Measurements from ENCODE around the gene SMAD5. TPM values are rescaled to one million over a fixed set of nuclear protein-coding genes. Genes with fewer than 3 reads are reported as not detected.

SMAD5 gene
- total RNA-seq, 1 experiment from 2014 or later = 69.3 TPM

- H3K18ac ChIP-seq (ENCODE audit: insufficient read length, low read depth, low read length) = no peak overlapping the region
- no peak overlapping the region for H2BK120ac ChIP-seq (ENCODE audit: low read depth, low read length, poor library complexity, severe bottlenecking)
- no peaks in the 10 kb centered on the region for H4K20me1 ChIP-seq (ENCODE audit: control insufficient read depth, insufficient read depth, insufficient read length)
- H3K79me1 ChIP-seq (ENCODE audit: insufficient read depth, low read depth, low read length, poor library complexity, severe bottlenecking) = no peaks in the 10 kb centered on the region
- no CpG with 5 or more reads among the region's 7 CpGs for WGBS (ENCODE audit: extremely low coverage, insufficient read length, low lambda C conversion rate)
- Mint-ChIP-seq H3K27me3 (ENCODE audit: low read depth) (peaks cover 93% of the 10 kb centered on the region), H3K4me1 (peaks cover 28 to 31% of the 10 kb centered on the region in 2 experiments), H3K4me3 (no peak overlapping the region), H3K36me3 (ENCODE audit: insufficient read depth in 1 of 3, low read depth in 3 of 3) (peaks cover 5 to 12% (median 6%) of the 10 kb centered on the region in 3 experiments; a peak in 5 of 7 replicates), H3K27ac (no peak overlapping the region), H3K9me3 (peaks cover 4 to 9% of the 10 kb centered on the region in 2 experiments; a peak in 4 of 5 replicates)
- no peak overlapping the region for H3K4me2 ChIP-seq (ENCODE audit: insufficient read depth, insufficient read length, low read length)
- no peak overlapping the region for H3K9ac ChIP-seq (ENCODE audit: extremely low read depth, insufficient read length, low read length)
- no peak overlapping the region for H3T11ph ChIP-seq (ENCODE audit: low read length)
- no peak overlapping the region for H3K56ac ChIP-seq (ENCODE audit: insufficient read length, low read depth, low read length)
- DNase-seq = no peak
- no peak overlapping the region; the same call in 1 of the 2 replicates for H3K14ac ChIP-seq (ENCODE audit: insufficient read depth, low read length)
- H3K4ac ChIP-seq (ENCODE audit: low read depth, low read length) = no peak overlapping the region
- no peak overlapping the region for H2BK15ac ChIP-seq (ENCODE audit: low read depth, low read length)
- no peaks in the 10 kb centered on the region for H3K4me1 ChIP-seq (ENCODE audit: insufficient read depth, low read length)
- H3K79me2 ChIP-seq (ENCODE audit: insufficient read depth, low read length) = no peaks in the 10 kb centered on the region
- H3K23me2 ChIP-seq (ENCODE audit: insufficient read length, low read depth, low read length, poor library complexity, severe bottlenecking) = no peaks in the 10 kb centered on the region
- H3K9me3 ChIP-seq (ENCODE audit: control insufficient read depth, low read depth, low read length) = no peaks in the 10 kb centered on the region
- no peak overlapping the region for H4K5ac ChIP-seq (ENCODE audit: insufficient read length, low read depth, low read length)
- H2AK5ac ChIP-seq (ENCODE audit: insufficient read length, low read length) = no peak overlapping the region
- H4K91ac ChIP-seq (ENCODE audit: insufficient read length, low read depth, low read length) = no peak overlapping the region
- TF ChIP-seq, protein P1, sequence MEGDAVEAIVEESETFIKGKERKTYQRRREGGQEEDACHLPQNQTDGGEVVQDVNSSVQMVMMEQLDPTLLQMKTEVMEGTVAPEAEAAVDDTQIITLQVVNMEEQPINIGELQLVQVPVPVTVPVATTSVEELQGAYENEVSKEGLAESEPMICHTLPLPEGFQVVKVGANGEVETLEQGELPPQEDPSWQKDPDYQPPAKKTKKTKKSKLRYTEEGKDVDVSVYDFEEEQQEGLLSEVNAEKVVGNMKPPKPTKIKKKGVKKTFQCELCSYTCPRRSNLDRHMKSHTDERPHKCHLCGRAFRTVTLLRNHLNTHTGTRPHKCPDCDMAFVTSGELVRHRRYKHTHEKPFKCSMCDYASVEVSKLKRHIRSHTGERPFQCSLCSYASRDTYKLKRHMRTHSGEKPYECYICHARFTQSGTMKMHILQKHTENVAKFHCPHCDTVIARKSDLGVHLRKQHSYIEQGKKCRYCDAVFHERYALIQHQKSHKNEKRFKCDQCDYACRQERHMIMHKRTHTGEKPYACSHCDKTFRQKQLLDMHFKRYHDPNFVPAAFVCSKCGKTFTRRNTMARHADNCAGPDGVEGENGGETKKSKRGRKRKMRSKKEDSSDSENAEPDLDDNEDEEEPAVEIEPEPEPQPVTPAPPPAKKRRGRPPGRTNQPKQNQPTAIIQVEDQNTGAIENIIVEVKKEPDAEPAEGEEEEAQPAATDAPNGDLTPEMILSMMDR (conservative IDR thresholded peaks at IDR 0.05) = no peak
- H2AFZ ChIP-seq (ENCODE audit: low read length) = no peak overlapping the region
- H3K27me3 ChIP-seq (ENCODE audit: insufficient read depth, low read length) = peaks cover 32% of the 10 kb centered on the region
- no peak overlapping the region for H2BK20ac ChIP-seq (ENCODE audit: low read depth, low read length, poor library complexity, severe bottlenecking)
- no peak overlapping the region for H2BK5ac ChIP-seq (ENCODE audit: insufficient read length, low read length)
- H3K27ac ChIP-seq (ENCODE audit: insufficient read length, low read depth, low read length) = no peak overlapping the region
- no peak overlapping the region for H4K8ac ChIP-seq (replicated peaks; ENCODE audit: insufficient read length, low read depth, low read length)
- H3K23ac ChIP-seq (ENCODE audit: insufficient read length, low read depth, low read length) = no peak overlapping the region
- no peak overlapping the region for H2BK12ac ChIP-seq (ENCODE audit: insufficient read length, low read depth, low read length)
These were observed 75.0 kb downstream of the SMAD5 start for GRCh38 chr5:136207631-136208030.

Measured in H9 (cell line).